MV-4-11 (cell line): ENCODE results near the gene ZBTB34.
A peak's percentile ranks its signal among the peaks of the same experiment; 100 is the strongest.

Experiments
- DNase-seq: peaks from one replicate; lab custom pipeline; 2025; lab: John Stamatoyannopoulos, UW

The ZBTB34 gene

DNA sequence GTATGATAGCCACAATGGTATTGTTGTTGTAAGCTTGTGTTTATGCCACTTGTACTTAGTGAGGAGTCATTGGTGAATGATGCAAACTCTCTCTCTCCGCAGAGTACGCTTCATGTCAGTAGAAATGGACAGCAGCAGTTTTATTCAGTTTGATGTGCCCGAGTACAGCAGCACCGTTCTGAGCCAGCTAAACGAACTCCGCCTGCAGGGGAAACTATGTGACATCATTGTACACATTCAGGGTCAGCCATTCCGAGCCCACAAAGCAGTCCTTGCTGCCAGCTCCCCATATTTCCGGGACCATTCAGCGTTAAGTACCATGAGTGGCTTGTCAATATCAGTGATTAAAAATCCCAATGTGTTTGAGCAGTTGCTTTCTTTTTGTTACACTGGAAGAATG, 18.8 kb downstream of the ZBTB34 start:
- no peak for DNase-seq

DNA sequence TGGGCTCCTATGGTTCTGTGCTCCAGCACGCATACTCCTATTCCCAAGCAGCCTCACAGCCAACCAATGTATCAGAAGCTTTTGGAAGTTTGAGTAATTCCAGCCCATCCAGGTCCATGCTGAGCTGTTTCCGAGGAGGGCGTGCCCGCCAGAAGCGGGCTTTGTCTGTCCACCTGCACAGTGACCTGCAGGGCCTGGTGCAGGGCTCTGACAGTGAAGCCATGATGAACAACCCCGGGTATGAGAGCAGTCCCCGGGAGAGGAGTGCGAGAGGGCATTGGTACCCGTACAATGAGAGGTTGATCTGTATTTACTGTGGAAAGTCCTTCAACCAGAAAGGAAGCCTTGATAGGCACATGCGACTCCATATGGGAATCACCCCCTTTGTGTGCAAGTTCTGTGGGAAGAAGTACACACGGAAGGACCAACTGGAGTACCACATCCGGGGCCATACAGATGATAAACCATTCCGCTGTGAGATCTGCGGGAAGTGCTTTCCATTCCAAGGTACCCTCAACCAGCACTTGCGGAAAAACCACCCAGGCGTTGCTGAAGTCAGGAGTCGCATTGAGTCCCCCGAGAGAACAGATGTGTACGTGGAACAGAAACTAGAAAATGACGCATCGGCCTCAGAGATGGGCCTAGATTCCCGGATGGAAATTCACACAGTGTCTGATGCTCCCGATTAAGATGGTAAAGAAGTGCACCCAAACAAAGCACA, 19.9 kb downstream of the ZBTB34 start:
- no peak for DNase-seq

DNA sequence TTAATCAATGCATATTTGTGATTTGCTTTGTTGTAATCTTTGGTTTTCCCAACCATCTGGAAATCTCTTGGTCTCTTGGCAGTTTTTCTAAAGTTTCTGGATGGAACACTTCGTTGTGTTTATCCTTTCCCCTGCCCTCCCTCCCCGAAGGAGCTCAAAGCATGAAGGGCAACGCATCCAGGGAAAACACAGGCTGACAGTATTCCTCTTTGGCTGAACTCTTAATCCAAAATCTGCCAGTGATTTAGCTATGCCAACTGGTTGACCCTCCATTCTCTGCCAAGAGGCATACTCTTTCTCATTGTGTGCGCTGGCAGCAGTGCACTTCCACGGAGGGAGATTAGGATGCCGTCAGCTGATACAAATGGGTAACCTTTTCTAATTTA, 20.5 kb downstream of the ZBTB34 start:
- no peak for DNase-seq

DNA sequence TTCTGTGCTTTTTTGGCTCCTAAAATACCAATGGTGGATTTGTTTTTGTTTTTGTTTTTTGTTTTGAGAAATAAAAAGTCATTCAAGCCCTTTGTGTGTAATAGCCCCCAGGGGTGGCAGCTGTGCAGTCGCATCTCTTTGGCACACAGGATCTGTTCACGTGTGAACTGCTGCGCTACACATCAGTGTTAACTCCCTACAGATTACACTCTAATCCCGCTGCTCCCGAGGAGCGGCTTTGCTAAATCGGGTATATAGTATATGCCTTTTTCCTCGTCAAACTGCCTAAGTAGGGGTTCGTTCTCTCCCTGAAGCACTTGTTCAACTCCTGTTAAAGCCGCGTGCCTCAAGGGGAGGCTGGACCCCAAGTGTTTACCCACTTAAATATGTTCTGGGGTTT, 22.3 kb downstream of the ZBTB34 start:
- DNase-seq = no peak

- peak; percentile 44 for DNase-seq
Observed at GRCh38 chr9:126883636-126884035, 23.2 kb downstream of the ZBTB34 start.

GRCh38 chr9:126885131-126885641, 24.7 kb downstream of the ZBTB34 start:
- no peak for DNase-seq

DNA sequence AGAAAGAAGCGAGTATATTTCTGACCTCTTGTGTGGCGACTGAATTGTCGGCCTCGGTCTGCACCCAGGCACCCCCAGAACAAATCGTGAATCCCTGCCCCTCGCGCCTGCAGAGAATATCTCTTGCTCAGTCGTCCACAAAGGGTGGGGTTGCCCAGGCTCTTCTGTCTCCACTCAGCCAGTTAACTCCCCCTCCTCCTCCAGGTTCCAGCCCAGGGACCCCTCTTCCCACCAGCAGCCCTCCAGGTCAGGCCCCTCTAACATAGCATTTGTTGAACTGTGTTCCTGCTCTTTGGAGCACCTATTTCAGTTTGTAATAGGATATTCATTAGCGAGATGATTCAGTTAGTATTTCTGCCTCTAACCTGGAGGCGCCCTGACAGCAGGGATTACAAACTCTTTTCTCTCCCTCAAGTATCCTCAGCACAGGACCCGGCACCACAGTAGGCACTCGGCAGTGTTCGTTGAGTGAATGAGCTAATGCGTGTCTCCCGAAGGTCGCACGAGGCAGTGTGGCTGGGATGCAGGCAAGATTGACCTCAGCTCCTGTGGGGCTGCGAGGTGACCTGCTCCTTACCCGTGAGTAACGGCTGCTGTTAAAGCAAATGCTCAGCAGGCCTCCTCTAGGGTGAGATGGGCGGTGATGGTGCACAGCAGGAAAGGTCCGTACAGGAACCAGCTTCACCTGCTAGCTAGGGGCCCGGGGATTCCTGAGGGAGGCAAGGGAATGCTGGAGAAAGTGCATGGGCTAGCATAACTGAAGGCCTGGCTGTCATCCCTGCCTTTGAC, 25.8 kb downstream of the ZBTB34 start:
- no peak for DNase-seq

GRCh38 chr9:126886897-126887296, 26.5 kb downstream of the ZBTB34 start:
- DNase-seq = no peak

DNA sequence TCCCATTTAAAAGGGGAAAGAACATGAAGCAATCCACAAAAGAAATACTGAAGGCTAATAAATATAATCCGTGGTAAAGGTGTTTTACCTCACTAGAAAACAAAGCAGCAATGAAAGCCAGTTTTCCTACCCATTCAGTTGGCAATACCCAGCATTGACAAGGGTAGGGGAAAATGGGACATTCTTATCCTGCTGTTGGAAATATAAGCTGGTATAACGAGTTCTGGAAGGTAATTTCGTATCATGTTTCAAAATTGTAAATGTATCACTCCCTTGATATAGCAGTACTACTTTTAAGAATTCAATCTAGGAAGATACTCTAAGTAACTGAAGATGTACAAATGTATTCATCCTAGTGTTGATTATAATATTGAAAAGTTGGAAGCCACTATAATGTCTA, 31.2 kb downstream of the ZBTB34 start:
- no peak for DNase-seq

DNA sequence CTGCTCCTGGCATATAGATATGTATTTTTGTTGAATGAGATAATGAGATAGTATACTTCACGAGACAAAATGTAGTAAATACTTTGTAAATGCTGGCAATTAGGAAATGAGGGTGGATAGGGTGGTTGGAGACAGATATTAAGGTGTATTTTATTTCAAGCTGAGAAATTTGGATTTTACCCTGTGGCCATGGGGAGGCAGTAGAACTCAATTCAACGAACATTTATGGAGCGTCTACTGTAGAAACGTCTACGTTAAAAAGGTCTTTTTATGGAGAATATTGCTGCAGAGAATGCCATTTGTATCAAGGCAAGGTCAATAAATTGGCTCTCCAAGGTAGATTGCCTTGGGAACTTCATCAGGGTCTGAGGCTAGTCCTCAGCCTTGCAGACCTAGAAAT, 32.6 kb downstream of the ZBTB34 start:
- DNase-seq = no peak

DNA sequence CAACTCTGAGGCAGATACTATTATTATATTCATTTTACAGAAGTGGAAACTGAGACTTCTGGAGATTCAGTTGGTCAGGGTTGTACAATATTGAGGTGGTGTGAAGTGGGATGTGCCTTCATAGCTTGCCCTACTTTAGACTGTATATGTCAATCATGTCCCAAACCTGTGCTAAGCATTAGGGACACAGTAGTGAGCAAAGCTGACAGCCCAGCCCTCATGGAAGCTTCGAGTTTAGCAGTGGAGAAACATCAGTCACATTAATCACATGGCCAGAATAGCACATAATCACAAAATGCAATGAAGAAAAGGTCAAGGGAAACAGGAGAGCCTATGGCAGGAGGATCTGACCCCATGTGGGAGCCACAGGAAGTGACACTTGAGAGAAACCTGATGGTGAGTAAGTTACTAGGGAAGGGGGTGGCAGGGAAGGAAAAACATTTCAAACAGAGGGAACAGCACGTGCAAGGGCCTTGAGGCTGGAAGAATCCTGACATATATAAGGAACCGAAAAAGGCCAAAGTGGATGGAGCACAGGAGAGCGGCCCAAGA, 33.7 kb downstream of the ZBTB34 start:
- DNase-seq = no peak

- no peak for DNase-seq
Observed at GRCh38 chr9:126902210-126902609, 41.8 kb downstream of the ZBTB34 start.

DNA sequence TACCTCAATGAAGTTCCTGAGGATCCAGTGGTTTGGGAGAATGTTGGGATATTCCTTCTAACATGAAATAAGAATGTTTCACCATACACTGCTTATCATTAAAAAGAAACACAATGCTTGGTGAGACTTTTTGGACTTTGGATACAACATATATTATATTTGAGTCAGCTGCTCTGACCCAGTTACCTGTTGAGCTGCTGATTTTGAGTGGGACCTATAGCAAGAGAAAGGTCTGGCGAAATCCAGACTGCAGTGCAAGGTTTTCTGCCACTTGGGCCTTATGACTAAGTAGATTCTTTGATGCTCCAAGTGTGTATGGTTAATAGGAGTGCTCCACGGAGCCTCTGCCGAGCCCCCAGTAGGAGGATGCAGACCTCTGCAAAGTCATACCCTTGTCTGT, 44.1 kb downstream of the ZBTB34 start:
- no peak for DNase-seq

DNA sequence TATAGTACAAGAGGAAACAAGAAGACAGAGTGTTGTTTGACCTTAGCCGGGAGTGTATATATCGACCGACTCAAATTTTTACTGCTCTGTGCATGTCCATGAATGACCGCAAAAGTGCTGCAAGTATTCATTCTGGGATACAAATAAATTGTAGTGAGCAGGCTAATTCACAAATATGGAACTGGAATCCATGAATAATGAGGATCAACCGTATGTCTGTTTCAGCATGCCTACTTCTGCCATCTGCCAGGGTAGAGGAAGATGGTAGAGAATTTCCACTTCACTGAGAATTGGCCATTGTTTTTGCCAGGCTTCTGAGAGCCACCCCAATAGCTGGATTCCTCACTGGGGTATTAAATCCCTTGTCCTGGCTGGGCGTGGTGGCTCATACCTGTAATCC, 45.7 kb downstream of the ZBTB34 start:
- DNase-seq = no peak

DNA sequence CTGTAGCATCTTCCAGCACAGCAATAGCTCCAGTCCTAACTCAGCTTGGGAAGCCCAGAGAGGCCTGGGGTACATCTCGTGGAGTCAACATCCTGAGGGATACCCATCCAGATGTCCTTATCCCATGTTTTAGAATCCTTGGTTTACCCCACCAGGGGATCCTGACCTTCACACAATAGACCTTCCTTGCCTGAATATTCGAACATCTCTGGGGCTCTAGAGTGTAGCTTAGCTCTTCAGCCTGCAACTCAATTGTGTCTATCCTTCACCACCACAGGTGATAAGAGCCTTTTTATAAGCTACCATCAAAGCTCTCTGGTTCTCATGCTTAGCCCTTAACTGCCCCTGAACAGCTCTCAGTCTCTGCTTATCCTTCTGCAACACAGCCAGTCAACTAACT, 46.6 kb downstream of the ZBTB34 start:
- no peak for DNase-seq

GRCh38 chr9:126914458-126915280, 54.2 kb downstream of the ZBTB34 start, which contains the start of gene RALGPS1:
Gene RALGPS1, plus strand, starts transcription at chr9:126914782. Its CDS starts 47,508 bp downstream, at chr9:126962290.
- peak; percentile 92 for DNase-seq

DNA sequence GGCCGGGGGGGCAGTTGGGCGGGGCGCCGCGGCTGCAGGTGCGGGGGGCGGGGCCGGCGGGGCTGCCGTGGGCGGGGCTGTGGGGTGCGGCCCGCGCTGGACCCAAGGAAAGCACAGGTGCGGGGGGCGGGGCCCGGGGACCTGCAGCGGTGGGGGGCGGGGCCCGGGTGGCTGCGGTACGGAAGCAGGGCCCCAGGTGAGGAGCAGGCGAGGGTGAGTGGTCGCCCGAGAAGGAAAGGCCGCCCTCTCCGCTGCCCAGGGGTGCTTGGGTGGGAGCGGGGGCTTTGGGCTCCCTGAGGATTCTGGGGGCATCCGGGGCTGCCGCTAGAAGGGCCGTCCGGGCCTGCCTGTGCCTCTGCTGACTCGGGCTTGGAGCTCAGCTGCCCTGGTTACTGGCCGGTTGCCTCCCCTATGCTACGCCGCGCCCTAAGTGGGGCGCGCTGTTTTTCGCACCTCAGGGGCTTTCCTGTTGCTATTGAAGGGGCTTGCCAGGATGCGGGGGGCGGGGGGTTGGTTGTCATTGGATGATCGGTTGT, 54.9 kb downstream of the ZBTB34 start:
- no peak for DNase-seq

DNA sequence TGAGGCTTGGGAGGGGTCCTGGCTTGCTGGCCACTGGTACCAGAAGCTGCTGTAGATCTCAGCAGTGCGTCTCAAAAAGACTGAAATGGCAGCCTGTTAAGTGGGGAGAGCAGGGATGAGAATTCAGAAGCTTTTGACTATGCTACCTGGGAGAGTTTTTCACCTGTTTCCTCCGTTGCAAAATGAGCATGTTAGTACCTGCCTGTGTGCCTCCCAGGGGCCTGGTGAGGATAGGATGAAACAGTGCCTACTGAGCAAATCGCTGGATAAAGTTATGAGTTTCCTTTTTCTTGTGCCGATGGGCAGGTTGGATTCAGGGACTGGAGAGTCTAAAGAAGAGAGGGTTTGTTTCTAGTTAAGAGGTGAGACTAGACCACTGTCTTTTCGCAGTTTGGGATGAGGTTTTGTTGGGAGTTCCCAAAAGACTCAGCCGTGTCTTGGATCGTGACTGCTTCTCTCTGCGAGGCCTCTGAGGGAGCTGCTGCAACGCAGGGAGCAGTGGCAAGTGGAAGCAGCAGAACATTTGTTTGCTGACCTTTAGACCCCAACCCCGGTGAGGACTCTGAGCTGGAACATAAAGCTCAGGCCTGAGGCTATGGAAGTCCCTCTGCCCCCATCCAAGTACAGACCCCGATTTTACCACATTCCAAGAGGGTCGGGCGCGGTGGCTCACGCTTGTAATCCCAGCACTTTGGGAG, 55.6 kb downstream of the ZBTB34 start:
- no peak for DNase-seq

GRCh38 chr9:126916909-126917308, 56.5 kb downstream of the ZBTB34 start:
- DNase-seq = peak; percentile 13

- no peak for DNase-seq
Observed at GRCh38 chr9:126919193-126919592, 58.8 kb downstream of the ZBTB34 start.

DNA sequence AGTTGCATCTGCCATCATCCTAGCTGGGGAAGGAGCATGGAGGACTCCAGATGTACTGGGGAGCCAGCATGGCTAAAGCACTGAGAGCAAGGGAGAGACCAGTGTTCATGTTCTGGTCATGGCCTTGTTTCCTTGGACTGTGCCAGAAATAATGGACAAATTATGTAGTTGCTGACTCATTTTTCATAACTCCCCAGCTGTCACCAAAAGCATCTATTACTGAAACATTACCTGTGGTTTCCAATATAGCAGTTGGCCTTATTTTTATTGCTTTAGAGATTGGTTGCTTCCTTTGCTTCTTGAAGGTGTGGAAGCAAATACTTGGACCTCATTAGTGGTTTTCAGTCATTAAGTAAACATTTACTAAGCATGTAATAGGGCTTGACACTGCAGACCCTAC, 65.4 kb downstream of the ZBTB34 start:
- no peak for DNase-seq
